Measurements from ENCODE around the gene TMEM74B.

The TMEM74B gene

GRCh38 chr20:1131354-1131753 is 53.4 kb downstream of the TMEM74B start:
- no peak for DNase-seq

- no peak for DNase-seq
Measured at GRCh38 chr20:1130847-1131246, 53.9 kb downstream of the TMEM74B start.

All from activated T-cell treated with anti-CD3 and anti-CD28 coated beads for 4 hours (primary cell).